Endothelial cell of umbilical vein (primary cell): Measurements from ENCODE around the gene TIMM21. TPM values are rescaled to one million over a fixed set of nuclear protein-coding genes. Genes with fewer than 3 reads are reported as not detected.

ENCODE experiments used
- BruUV-seq: library from RNA; stranded (reverse); fragments of 400-500 nt; replicated peaks from 2 replicates; lab custom pipeline; 2021; lab: Mats Ljungman, UMichigan
- CTCF ChIA-PET: fragments of 300-600, 350-600 bp; sonication (Branson Sonifier 250); formaldehyde crosslinking; loops from one replicate; lab custom pipeline; 2021; ENCODE audit warnings: antibody characterized with exemption, inconsistent platforms; lab: Charles Lee
- POLR2A ChIA-PET: fragments of 300-600, 350-600 bp; sonication (Branson Sonifier 250); formaldehyde crosslinking; loops from one replicate; lab custom pipeline; 2021; ENCODE audit warnings: antibody characterized with exemption, inconsistent platforms; lab: Charles Lee
- DNase-seq: peaks from one replicate; pipeline ENCODE4 v3.0.0-alpha.2; 2011; ENCODE audit warnings: low read depth, low spot score
- FAIRE-seq: peaks from 2 replicates; lab custom pipeline; 2011; peaks lifted over from hg19 to GRCh38; lab: Jason Lieb, UNC
- H2AFZ ChIP-seq: 2 replicates; pipeline ENCODE4 v1.6.0; 2012; ENCODE audit warnings: low read depth, low read length, control low read depth, inconsistent platforms
- H3K27ac ChIP-seq: 2 replicates; pipeline ENCODE4 v1.5.1; 2011; ENCODE audit warnings: low read depth, mild to moderate bottlenecking, control low read depth, low read length, moderate library complexity; ENCODE audit not compliant: insufficient read depth
- H3K27me3 ChIP-seq, 2 experiments: 2 replicates each; pipeline versions ENCODE4 v1.6.0 to v1.6.1; 2011; ENCODE audit warnings: low read length in 2 of 2, mixed read lengths in 1 of 2; ENCODE audit not compliant: control insufficient read depth in 2 of 2, insufficient read depth in 2 of 2
- H3K36me3 ChIP-seq, 2 experiments: 2 replicates in 1 of 2; 3 replicates in 1 of 2; pipeline ENCODE4 v1.5.1; 2011; ENCODE audit warnings: low read length in 2 of 2, mild to moderate bottlenecking in 1 of 2, moderate library complexity in 1 of 2; ENCODE audit not compliant: control insufficient read depth in 2 of 2, insufficient read depth in 2 of 2; ENCODE audit errors: extremely low read depth in 1 of 2
- H3K4me1 ChIP-seq: 3 replicates; pipeline ENCODE4 v1.5.1; 2011; ENCODE audit warnings: mild to moderate bottlenecking, low read length; ENCODE audit not compliant: control insufficient read depth, insufficient read depth; ENCODE audit errors: extremely low read depth
- H3K4me2 ChIP-seq: 2 replicates; pipeline ENCODE4 v1.6.1; 2011; ENCODE audit warnings: low read length, control low read depth, mixed read lengths; ENCODE audit not compliant: insufficient read depth
- H3K4me3 ChIP-seq, 3 experiments: fragments of 200-600 bp in 1 of 3; sonication (generic), shearing (Covaris generic) in 1 of 3; replicated peaks in 1 of 3; 2 replicates each; pipeline ENCODE4 v1.5.1; 2011 to 2016; ENCODE audit warnings: control low read depth in 3 of 3, low read length in 3 of 3, mild to moderate bottlenecking in 2 of 3, inconsistent platforms in 1 of 3, low read depth in 1 of 3, moderate library complexity in 1 of 3; ENCODE audit not compliant: insufficient read depth in 1 of 3
- H3K79me2 ChIP-seq: 2 replicates; pipeline ENCODE4 v1.6.0; 2012; ENCODE audit warnings: low read length, inconsistent platforms; ENCODE audit not compliant: control insufficient read depth, insufficient read depth
- H3K9ac ChIP-seq: replicated peaks from 2 replicates; pipeline ENCODE3; 2011; ENCODE audit warnings: low read length, control low read depth; ENCODE audit not compliant: insufficient read depth; ENCODE audit errors: extremely low read depth
- H3K9me1 ChIP-seq: replicated peaks from 3 replicates; pipeline ENCODE4 v1.6.0; 2011; ENCODE audit warnings: mild to moderate bottlenecking, low read length; ENCODE audit not compliant: control insufficient read depth, insufficient read depth; ENCODE audit errors: extremely low read depth
- H3K9me3 ChIP-seq: replicated peaks from 2 replicates; pipeline ENCODE4 v1.5.1; 2012; ENCODE audit warnings: low read length, inconsistent platforms; ENCODE audit not compliant: control insufficient read depth, insufficient read depth
- H4K20me1 ChIP-seq: replicated peaks from 2 replicates; pipeline ENCODE3; 2011; ENCODE audit warnings: mild to moderate bottlenecking, low read length; ENCODE audit not compliant: control insufficient read depth, insufficient read depth; ENCODE audit errors: extremely low read depth
- CTCF ChIP-seq, 2 donors: IDR thresholded peaks; 1 replicate in 1 of 2; 2 replicates in 1 of 2; pipeline ENCODE4 v1.5.1; 2011; ENCODE audit warnings: low read length in 2 of 2, mild to moderate bottlenecking in 2 of 2, moderate library complexity in 2 of 2, control low read depth in 1 of 2, inconsistent platforms in 1 of 2, low read depth in 1 of 2; ENCODE audit not compliant: insufficient read depth in 1 of 2; ENCODE audit errors: extremely low read depth in 1 of 2
- EZH2 ChIP-seq: IDR thresholded peaks from 2 replicates; pipeline ENCODE4 v1.6.1; 2012; ENCODE audit warnings: borderline replicate concordance, low read depth, mild to moderate bottlenecking, moderate library complexity, low read length, inconsistent platforms; ENCODE audit not compliant: severe bottlenecking
- FOS ChIP-seq: IDR thresholded peaks from 2 replicates; pipeline ENCODE4 v1.6.1; 2011; ENCODE audit warnings: mild to moderate bottlenecking, low read length, moderate library complexity, borderline replicate concordance; ENCODE audit not compliant: insufficient read depth
- GATA2 ChIP-seq: IDR thresholded peaks from 2 replicates; pipeline ENCODE4 v1.7.0; 2011; ENCODE audit warnings: low read depth, mild to moderate bottlenecking, moderate library complexity, mixed read lengths, low read length; ENCODE audit not compliant: insufficient read length, insufficient read depth
- JUN ChIP-seq: IDR thresholded peaks from 2 replicates; pipeline ENCODE4 v1.6.1; 2011; ENCODE audit warnings: borderline replicate concordance, low read depth; ENCODE audit not compliant: insufficient read length, insufficient read depth
- MYC ChIP-seq: IDR thresholded peaks from one replicate; pipeline ENCODE4 v1.6.1; 2011; ENCODE audit warnings: mild to moderate bottlenecking, low read depth, low read length
- POLR2A ChIP-seq: IDR thresholded peaks from 2 replicates; pipeline ENCODE4 v1.6.1; 2012; ENCODE audit warnings: low read depth, mild to moderate bottlenecking, control low read depth, low read length
- POLR2AphosphoS5 ChIP-seq: IDR thresholded peaks from 2 replicates; pipeline ENCODE4 v1.6.1; 2012; ENCODE audit warnings: low read depth, mild to moderate bottlenecking, control low read depth, low read length, moderate library complexity; ENCODE audit not compliant: insufficient read depth
- dilution Hi-C: fragments of 300-500 bp; cut with MboI; formaldehyde crosslinking; loops from one replicate; pipeline ENCODE4 v1.15.0; 2019; ENCODE audit warnings: low sequenced_read_pairs; ENCODE audit not compliant: extremely low pct_ligation_motif_present
- intact Hi-C: fragments of 100-400 bp; cut with micrococcal nuclease; formaldehyde crosslinking; loops from one replicate; pipeline ENCODE4 v1.10.0; 2022
- polyA plus RNA-seq, 4 experiments: library from polyadenylated mRNA; depleted of rRNA in 3 of 4; stranded (reverse) in 3 of 4; unstranded in 1 of 4; fragments of >200 nt; gene quantifications; 2 replicates each; pipeline versions ENCODE4 v1.2.1 to v1.2.3, GENCODE V29; 2011 to 2012; ENCODE audit warnings: missing spikeins in 1 of 4
- total RNA-seq: library from RNA; stranded (reverse); gene quantifications from 2 replicates; pipeline ENCODE4 v1.2.3, GENCODE V29; 2021

Gene TIMM21
- total and polyA plus RNA-seq, 2 donors (not counting 3 experiments of a cell fraction or from before 2014, with no cell fraction given), result 22.9 to 38.9 TPM

GRCh38 chr18:74166386-74166785 is 18.1 kb downstream of the TIMM21 start:
- dilution Hi-C loops (no loop called here), intact Hi-C loops (no loop called here)
- Histone ChIP-seq H3K27me3 (no peaks in the 10 kb centered on the region), H4K20me1 (no peaks in the 10 kb centered on the region), H3K9me3 (no peaks in the 10 kb centered on the region), H3K9me1 (no peaks in the 10 kb centered on the region), H3K4me1 (no peaks in the 10 kb centered on the region), H3K4me3 (no peak overlapping the region), H3K4me2 (no peak overlapping the region), H2AFZ (no peak overlapping the region), H3K9ac (no peak overlapping the region), H3K79me2 (no peaks in the 10 kb centered on the region), H3K27ac (no peak overlapping the region), H3K36me3 (peaks cover 0 to 2% of the 10 kb centered on the region in 2 experiments)
- FAIRE-seq (no peak), DNase-seq (no peak)
- ChIA-PET POLR2A (no interaction called here), CTCF (interaction anchor here (1.3 kb wide), 1 partner anchor 29 kb away, joined by 3 read pairs; no protein-coding TSS in a partner anchor)
- no TSS peak for BruUV-seq
- TF ChIP-seq EZH2, result no peak
- no peak for TF ChIP-seq POLR2AphosphoS5
- TF ChIP-seq FOS, result no peak
- no peak for TF ChIP-seq POLR2A
- TF ChIP-seq JUN, result no peak
- no peak for TF ChIP-seq CTCF (IDR thresholded peaks at IDR 0.05; ENCODE audit: extremely low read depth in 1 of 2, insufficient read depth in 1 of 2, low read depth in 1 of 2, low read length in 2 of 2)
- no peak for TF ChIP-seq MYC
- TF ChIP-seq GATA2, result no peak
